Thyroid gland (tissue), 4 donors: ENCODE measurements around the gene INPP4B.

Experiments used
- POLR2A ChIP-seq, 2 donors: fragments of 450-650 bp; IDR thresholded peaks; one replicate each; pipeline ENCODE4 v1.6.1; 2017; ENCODE audit warnings: antibody characterized with exemption in 2 of 2, mild to moderate bottlenecking in 2 of 2, moderate library complexity in 1 of 2
- TF ChIP-seq, protein P1 (sequence below), 6 experiments: fragments of 200-600 bp in 3 of 6; fragments of 450-650 bp in 3 of 6; sonication (generic) in 3 of 6; IDR thresholded peaks; one replicate each; pipeline ENCODE4 v1.5.1; 2016 to 2019; ENCODE audit warnings: antibody characterized with exemption in 6 of 6, mild to moderate bottlenecking in 2 of 6, inconsistent platforms in 1 of 6, moderate library complexity in 1 of 6

DNA sequence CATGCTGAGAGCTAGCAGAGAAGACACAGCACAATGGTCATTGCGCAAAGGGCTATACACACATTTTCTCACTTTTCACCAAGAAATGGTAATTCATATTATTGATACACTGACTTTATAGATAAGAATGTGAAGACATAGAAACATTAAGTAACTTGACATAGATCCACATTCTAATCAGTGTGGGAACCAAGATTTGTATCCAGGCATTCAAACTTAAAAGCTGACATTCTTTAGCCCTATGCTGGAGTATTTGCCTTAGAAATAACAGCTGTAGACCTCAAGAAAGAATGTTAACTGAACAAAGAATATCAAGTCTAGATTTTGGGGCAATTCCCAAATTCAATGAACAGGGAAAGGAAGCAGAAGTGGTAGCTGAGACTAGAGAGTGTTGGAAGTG lies 824.9 kb downstream of the INPP4B start:
- TF ChIP-seq, protein P1, sequence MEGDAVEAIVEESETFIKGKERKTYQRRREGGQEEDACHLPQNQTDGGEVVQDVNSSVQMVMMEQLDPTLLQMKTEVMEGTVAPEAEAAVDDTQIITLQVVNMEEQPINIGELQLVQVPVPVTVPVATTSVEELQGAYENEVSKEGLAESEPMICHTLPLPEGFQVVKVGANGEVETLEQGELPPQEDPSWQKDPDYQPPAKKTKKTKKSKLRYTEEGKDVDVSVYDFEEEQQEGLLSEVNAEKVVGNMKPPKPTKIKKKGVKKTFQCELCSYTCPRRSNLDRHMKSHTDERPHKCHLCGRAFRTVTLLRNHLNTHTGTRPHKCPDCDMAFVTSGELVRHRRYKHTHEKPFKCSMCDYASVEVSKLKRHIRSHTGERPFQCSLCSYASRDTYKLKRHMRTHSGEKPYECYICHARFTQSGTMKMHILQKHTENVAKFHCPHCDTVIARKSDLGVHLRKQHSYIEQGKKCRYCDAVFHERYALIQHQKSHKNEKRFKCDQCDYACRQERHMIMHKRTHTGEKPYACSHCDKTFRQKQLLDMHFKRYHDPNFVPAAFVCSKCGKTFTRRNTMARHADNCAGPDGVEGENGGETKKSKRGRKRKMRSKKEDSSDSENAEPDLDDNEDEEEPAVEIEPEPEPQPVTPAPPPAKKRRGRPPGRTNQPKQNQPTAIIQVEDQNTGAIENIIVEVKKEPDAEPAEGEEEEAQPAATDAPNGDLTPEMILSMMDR (IDR thresholded peaks at IDR 0.05): no peak
- no peak for TF ChIP-seq POLR2A (IDR thresholded peaks at IDR 0.05)
